Right atrium auricular region (tissue), 2 donors: ENCODE results near the gene ITGA1. TPM values are rescaled to one million over a fixed set of nuclear protein-coding genes. Genes with fewer than 3 reads are reported as not detected.
A peak's percentile ranks its signal among the peaks of the same experiment; 100 is the strongest.

Source experiments
- DNase-seq: peaks from one replicate; pipeline ENCODE4 v3.0.0-alpha.2; 2019; ENCODE audit warnings: low spot score
- H3K27ac ChIP-seq, 2 donors: fragments of 200-600 bp; sonication (generic); 1 replicate in 1 of 2; 2 replicates in 1 of 2; pipeline ENCODE4 v1.5.1; 2016 to 2019
- H3K27me3 ChIP-seq, 2 donors: fragments of 200-600 bp; sonication (generic); one replicate each; pipeline versions ENCODE4 v1.5.1 to v1.6.0; 2017 to 2019
- H3K36me3 ChIP-seq: fragments of 200-600 bp; sonication (generic); one replicate; pipeline ENCODE4 v1.5.1; 2016
- H3K4me1 ChIP-seq, 2 donors: fragments of 200-600 bp; sonication (generic); one replicate each; pipeline versions ENCODE4 v1.5.1 to v1.6.0; 2017 to 2019
- H3K4me3 ChIP-seq, 2 donors: fragments of 200-600 bp; sonication (generic); 1 replicate in 1 of 2; 2 replicates in 1 of 2; pipeline ENCODE4 v1.5.1; 2017 to 2019; ENCODE audit warnings: mild to moderate bottlenecking in 1 of 2, moderate library complexity in 1 of 2
- H3K9me3 ChIP-seq, 2 donors: fragments of 200-600 bp; sonication (generic); one replicate each; pipeline ENCODE4 v1.5.1; 2019
- total RNA-seq, 2 donors: library from RNA; depleted of rRNA; stranded (reverse); fragments of >200 nt; gene quantifications; one replicate each; pipeline ENCODE4 v1.1.0, GENCODE V29; 2016
- TF ChIP-seq, protein P1 (sequence below), 2 donors: fragments of 200-600 bp; sonication (generic); IDR thresholded peaks; one replicate each; pipeline ENCODE4 v1.5.1; 2019; ENCODE audit warnings: antibody characterized with exemption in 2 of 2

Gene ITGA1
- total RNA-seq, 2 donors from 2014 or later: 13.2 to 26.8 TPM

DNA sequence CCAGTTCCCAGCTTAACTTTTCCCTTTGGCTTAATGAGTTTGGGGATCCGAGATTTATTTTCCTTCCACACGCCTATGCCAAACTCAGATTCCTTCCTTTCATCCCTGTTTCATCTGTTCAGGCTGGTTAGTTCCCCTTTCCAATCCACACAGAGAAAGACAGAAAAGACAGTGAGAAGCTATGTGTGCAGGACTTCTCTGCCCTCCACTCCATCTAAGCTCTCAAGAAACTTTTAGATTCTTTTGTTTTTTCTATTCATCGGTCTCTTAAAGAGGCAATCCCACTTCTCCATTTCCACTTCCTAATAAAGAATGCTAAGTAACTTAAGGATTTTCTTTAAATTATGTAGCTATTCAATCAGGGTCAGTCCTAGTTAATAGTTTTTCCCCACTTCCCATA lies 11.2 kb downstream of the ITGA1 start:
- Histone ChIP-seq H3K36me3 (peaks cover 4% of the 10 kb centered on the region), H3K9me3 (no peaks in the 10 kb centered on the region), H3K4me3 (peak overlapping the region; percentile 51 to 61), H3K27ac (peak overlapping the region; percentile 94 to 95), H3K4me1 (peaks cover 0 to 55% of the 10 kb centered on the region in 2 donors), H3K27me3 (no peaks in the 10 kb centered on the region)
- DNase-seq: no peak
- TF ChIP-seq, protein P1, sequence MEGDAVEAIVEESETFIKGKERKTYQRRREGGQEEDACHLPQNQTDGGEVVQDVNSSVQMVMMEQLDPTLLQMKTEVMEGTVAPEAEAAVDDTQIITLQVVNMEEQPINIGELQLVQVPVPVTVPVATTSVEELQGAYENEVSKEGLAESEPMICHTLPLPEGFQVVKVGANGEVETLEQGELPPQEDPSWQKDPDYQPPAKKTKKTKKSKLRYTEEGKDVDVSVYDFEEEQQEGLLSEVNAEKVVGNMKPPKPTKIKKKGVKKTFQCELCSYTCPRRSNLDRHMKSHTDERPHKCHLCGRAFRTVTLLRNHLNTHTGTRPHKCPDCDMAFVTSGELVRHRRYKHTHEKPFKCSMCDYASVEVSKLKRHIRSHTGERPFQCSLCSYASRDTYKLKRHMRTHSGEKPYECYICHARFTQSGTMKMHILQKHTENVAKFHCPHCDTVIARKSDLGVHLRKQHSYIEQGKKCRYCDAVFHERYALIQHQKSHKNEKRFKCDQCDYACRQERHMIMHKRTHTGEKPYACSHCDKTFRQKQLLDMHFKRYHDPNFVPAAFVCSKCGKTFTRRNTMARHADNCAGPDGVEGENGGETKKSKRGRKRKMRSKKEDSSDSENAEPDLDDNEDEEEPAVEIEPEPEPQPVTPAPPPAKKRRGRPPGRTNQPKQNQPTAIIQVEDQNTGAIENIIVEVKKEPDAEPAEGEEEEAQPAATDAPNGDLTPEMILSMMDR (IDR thresholded peaks at IDR 0.05): no peak

DNA sequence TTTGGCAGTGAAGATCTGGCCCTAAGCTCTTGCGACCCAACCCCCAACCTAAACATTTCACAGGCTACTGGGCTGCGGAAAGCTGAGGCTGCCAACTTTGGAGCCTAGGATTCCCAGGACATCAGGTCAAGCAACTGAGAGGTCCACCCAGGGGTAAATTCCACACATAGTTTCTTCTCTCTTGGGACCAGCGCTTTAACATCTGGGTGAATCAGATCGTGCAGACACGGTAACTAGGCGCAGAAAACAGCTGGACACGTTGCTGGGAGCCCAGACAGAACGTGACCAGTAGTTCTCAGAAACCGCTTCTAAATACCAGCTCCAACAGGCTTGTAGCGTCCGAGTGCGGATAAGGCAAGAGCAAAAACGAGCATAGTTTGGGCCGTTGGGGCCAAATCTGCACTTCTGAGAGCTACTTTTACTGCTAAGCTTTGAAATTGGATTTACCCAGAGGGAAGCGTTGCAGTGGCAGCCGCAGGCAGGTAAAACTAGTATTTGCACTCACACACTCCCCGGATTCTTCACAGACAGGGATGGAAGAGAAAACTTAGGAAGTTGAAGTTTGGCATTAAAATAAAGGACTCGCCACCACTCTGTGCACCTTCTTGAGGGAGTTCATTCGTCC lies 11.8 kb downstream of the ITGA1 start:
- peaks cover 0 to 60% of the 10 kb centered on the region in 2 donors for H3K4me1 ChIP-seq
- TF ChIP-seq, protein P1 (IDR thresholded peaks at IDR 0.05): no peak
- no peaks in the 10 kb centered on the region for H3K9me3 ChIP-seq
- peaks cover 4% of the 10 kb centered on the region for H3K36me3 ChIP-seq
- peak overlapping the region; percentile 51 to 61 for H3K4me3 ChIP-seq
- DNase-seq: peak; percentile 74
- no peaks in the 10 kb centered on the region for H3K27me3 ChIP-seq
- peak overlapping the region; percentile 94 to 95 for H3K27ac ChIP-seq

DNA sequence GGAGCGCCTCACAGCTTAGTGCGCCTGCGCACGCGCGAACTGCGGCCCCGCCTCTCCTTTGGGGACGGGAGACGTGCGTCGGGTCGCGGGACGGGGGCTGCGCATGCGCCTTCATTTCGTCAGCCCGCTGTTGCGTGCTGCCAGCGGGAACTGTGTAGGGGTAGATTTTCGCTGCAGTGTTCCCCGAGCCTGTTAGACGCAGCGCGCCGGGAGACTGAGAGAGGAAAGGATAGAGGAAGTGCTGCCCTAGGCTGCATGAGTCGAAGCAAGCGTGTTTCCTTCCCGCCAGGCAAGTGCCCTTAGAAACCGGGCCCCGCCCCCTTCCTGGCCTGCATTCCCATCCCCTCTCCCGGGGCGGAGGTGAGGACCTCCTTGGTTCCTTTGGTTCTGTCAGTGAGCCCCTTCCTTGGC lies 12.3 kb downstream of the ITGA1 start:
- H3K4me1 ChIP-seq: peaks cover 0 to 65% of the 10 kb centered on the region in 2 donors
- peak overlapping the region; percentile 94 to 95 for H3K27ac ChIP-seq
- H3K36me3 ChIP-seq: peaks cover 4% of the 10 kb centered on the region
- no peaks in the 10 kb centered on the region for H3K9me3 ChIP-seq
- peak; percentile 94 for DNase-seq
- TF ChIP-seq, protein P1 (IDR thresholded peaks at IDR 0.05): no peak
- peak overlapping the region; percentile 51 to 61 for H3K4me3 ChIP-seq
- no peaks in the 10 kb centered on the region for H3K27me3 ChIP-seq

DNA sequence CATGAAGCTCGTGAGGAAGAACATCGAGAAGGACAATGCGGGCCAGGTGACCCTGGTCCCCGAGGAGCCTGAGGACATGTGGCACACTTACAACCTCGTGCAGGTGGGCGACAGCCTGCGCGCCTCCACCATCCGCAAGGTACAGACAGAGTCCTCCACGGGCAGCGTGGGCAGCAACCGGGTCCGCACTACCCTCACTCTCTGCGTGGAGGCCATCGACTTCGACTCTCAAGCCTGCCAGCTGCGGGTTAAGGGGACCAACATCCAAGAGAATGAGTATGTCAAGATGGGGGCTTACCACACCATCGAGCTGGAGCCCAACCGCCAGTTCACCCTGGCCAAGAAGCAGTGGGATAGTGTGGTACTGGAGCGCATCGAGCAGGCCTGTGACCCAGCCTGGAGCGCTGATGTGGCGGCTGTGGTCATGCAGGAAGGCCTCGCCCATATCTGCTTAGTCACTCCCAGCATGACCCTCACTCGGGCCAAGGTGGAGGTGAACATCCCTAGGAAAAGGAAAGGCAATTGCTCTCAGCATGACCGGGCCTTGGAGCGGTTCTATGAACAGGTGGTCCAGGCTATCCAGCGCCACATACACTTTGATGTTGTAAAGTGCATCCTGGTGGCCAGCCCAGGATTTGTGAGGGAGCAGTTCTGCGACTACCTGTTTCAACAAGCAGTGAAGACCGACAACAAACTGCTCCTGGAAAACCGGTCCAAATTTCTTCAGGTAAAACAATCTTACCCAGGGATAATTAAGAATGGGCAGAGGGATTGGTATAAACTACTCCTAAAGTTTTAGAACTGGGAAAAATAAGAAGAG lies 12.9 kb downstream of the ITGA1 start:
- TF ChIP-seq, protein P1 (IDR thresholded peaks at IDR 0.05): no peak
- Histone ChIP-seq H3K9me3 (no peaks in the 10 kb centered on the region), H3K36me3 (peaks cover 4% of the 10 kb centered on the region), H3K4me1 (peaks cover 0 to 71% of the 10 kb centered on the region in 2 donors), H3K4me3 (peak overlapping the region; percentile 51 to 61), H3K27me3 (no peaks in the 10 kb centered on the region), H3K27ac (peak overlapping the region; percentile 94 to 95)
- peak; percentile 85 for DNase-seq

DNA sequence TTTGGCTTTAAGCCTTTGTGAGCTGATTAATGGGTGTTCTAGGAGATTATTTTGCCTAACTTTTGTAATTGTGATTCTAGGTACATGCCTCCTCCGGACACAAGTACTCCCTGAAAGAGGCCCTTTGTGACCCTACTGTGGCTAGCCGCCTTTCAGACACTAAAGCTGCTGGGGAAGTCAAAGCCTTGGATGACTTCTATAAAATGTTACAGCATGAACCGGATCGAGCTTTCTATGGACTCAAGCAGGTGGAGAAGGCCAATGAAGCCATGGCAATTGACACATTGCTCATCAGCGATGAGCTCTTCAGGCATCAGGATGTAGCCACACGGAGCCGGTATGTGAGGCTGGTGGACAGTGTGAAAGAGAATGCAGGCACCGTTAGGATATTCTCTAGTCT lies 13.6 kb downstream of the ITGA1 start:
- Histone ChIP-seq H3K9me3 (no peaks in the 10 kb centered on the region), H3K4me1 (peaks cover 0 to 72% of the 10 kb centered on the region in 2 donors), H3K27ac (peak overlapping the region; percentile 94 to 95), H3K36me3 (peaks cover 4% of the 10 kb centered on the region), H3K27me3 (no peaks in the 10 kb centered on the region), H3K4me3 (peak overlapping the region; percentile 51 to 61)
- DNase-seq: no peak
- TF ChIP-seq, protein P1 (IDR thresholded peaks at IDR 0.05): no peak
